Ascending aorta (tissue), 2 donors: ENCODE results near the gene GM2A. TPM values are rescaled to one million over a fixed set of nuclear protein-coding genes. Genes with fewer than 3 reads are reported as not detected.

Source experiments
- DNase-seq, 2 donors: peaks; one replicate each; pipeline ENCODE4 v3.0.0-alpha.2; 2019; ENCODE audit warnings: low spot score in 2 of 2
- H3K27ac ChIP-seq, 2 donors: fragments of 200-600 bp; sonication (generic); one replicate each; pipeline ENCODE4 v1.5.1; 2016 to 2017; ENCODE audit warnings: mild to moderate bottlenecking in 1 of 2
- H3K27me3 ChIP-seq: fragments of 200-600 bp; sonication (generic); one replicate; pipeline ENCODE4 v1.5.1; 2017
- H3K36me3 ChIP-seq, 2 donors: fragments of 200-600 bp; sonication (generic); one replicate each; pipeline ENCODE4 v1.5.1; 2016
- H3K4me1 ChIP-seq, 2 donors: fragments of 200-600 bp; sonication (generic); one replicate each; pipeline ENCODE4 v1.5.1; 2016 to 2017; ENCODE audit warnings: mild to moderate bottlenecking in 1 of 2
- H3K4me3 ChIP-seq, 2 donors: fragments of 200-600 bp; sonication (generic); one replicate each; pipeline ENCODE4 v1.5.1; 2016 to 2017; ENCODE audit warnings: mild to moderate bottlenecking in 1 of 2
- H3K9me3 ChIP-seq, 2 donors: fragments of 200-600 bp; sonication (generic); one replicate each; pipeline ENCODE4 v1.5.1; 2016
- intact Hi-C: fragments of 100-400 bp; cut with DNase I; formaldehyde crosslinking; loops from one replicate; pipeline ENCODE4 v1.15.1; 2023
- total RNA-seq: library from RNA; depleted of rRNA; stranded (reverse); fragments of >200 nt; gene quantifications from one replicate; pipeline ENCODE4 v1.1.0, GENCODE V29; 2016
- TF ChIP-seq, protein P1 (sequence below), 3 experiments: fragments of 200-600 bp in 2 of 3; fragments of 450-650 bp in 1 of 3; sonication (generic) in 2 of 3; IDR thresholded peaks; one replicate each; pipeline ENCODE4 v1.5.1; 2016 to 2019; ENCODE audit warnings: antibody characterized with exemption in 3 of 3, mild to moderate bottlenecking in 1 of 3, moderate library complexity in 1 of 3

The GM2A gene
- total RNA-seq, 1 donor from 2014 or later = 15.0 TPM

DNA sequence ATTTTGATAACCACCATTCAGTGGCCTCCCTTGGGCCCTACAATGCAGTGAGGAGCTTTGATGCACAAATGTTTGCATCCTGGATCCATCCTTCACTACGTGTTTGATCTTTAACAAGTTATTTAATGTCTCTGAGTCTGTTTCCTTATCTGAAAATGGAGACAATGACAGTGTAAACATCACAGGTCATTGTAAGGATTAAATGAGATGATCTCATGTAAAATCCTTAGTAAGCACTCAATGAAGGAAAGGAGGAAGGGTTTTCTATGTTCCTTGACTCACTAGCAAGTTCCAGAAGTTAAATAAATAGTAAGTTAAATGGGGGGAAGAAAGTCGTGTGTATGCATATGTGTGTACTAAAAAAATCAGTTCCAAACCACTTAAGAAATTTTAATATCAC lies 60.4 kb downstream of the GM2A start:
- no peak overlapping the region for H3K4me3 ChIP-seq
- no peak for DNase-seq
- no peak overlapping the region for H3K27ac ChIP-seq
- no peaks in the 10 kb centered on the region for H3K27me3 ChIP-seq
- intact Hi-C loops = no loop called here
- H3K4me1 ChIP-seq = no peaks in the 10 kb centered on the region
- no peaks in the 10 kb centered on the region for H3K36me3 ChIP-seq
- TF ChIP-seq, protein P1, sequence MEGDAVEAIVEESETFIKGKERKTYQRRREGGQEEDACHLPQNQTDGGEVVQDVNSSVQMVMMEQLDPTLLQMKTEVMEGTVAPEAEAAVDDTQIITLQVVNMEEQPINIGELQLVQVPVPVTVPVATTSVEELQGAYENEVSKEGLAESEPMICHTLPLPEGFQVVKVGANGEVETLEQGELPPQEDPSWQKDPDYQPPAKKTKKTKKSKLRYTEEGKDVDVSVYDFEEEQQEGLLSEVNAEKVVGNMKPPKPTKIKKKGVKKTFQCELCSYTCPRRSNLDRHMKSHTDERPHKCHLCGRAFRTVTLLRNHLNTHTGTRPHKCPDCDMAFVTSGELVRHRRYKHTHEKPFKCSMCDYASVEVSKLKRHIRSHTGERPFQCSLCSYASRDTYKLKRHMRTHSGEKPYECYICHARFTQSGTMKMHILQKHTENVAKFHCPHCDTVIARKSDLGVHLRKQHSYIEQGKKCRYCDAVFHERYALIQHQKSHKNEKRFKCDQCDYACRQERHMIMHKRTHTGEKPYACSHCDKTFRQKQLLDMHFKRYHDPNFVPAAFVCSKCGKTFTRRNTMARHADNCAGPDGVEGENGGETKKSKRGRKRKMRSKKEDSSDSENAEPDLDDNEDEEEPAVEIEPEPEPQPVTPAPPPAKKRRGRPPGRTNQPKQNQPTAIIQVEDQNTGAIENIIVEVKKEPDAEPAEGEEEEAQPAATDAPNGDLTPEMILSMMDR (IDR thresholded peaks at IDR 0.05) = no peak
- H3K9me3 ChIP-seq = no peaks in the 10 kb centered on the region

DNA sequence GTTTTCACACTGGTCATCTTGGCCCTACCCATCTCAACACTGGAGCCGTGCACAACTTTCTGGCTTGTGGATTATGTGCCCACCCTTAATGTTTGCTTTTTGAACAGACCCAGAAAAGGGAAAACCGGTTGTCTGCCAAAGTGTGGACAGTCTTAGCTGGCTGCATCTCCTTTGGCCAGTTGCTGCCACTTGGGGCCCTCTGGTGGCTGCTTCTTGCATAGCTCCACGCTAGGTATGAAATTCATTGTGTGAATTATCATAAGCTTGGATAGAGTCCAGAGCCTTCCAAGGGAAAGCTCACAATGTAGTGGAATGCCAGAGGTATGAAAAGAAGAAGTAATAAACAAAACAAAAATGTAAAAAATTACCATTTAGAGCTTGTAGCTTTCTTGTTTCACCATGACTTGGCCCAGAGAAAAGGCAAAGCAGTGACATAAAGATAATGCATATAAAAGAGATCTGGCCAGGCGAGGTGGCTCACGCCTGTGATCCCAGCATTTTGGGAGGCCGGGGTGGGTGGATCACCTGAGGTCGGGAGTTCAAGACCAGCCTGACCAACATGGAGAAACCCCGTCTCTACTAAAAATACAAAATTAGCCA lies 63.1 kb downstream of the GM2A start:
- peak in 1 of 2 donors; percentile 73 for DNase-seq
- H3K4me3 ChIP-seq = no peak overlapping the region
- no peaks in the 10 kb centered on the region for H3K36me3 ChIP-seq
- no peaks in the 10 kb centered on the region for H3K9me3 ChIP-seq
- H3K27me3 ChIP-seq = no peaks in the 10 kb centered on the region
- TF ChIP-seq, protein P1 (IDR thresholded peaks at IDR 0.05) = peak; percentile 43 to 71 (median 60)
- H3K4me1 ChIP-seq = no peaks in the 10 kb centered on the region
- intact Hi-C loops = no loop called here
- H3K27ac ChIP-seq = no peak overlapping the region

DNA sequence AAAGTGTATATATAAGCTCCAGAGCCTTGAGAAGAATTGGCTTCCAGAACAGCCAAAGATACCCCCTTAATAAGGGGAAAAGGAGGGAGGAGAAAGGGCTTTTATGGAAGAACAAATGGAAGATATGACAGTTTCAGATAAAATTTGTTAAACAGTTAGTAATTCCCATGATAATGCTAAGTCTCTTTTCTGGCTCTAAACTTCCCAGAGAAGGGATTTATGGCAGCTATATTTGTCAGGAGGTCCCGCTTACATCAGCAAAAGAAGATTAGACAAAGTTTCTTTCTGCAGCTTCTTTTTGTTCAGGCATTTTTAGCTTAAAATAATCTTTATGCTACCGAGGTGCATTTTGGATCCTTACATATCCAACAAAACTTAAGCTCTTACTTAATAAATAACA lies 64.9 kb downstream of the GM2A start:
- no peak overlapping the region for H3K4me3 ChIP-seq

DNA sequence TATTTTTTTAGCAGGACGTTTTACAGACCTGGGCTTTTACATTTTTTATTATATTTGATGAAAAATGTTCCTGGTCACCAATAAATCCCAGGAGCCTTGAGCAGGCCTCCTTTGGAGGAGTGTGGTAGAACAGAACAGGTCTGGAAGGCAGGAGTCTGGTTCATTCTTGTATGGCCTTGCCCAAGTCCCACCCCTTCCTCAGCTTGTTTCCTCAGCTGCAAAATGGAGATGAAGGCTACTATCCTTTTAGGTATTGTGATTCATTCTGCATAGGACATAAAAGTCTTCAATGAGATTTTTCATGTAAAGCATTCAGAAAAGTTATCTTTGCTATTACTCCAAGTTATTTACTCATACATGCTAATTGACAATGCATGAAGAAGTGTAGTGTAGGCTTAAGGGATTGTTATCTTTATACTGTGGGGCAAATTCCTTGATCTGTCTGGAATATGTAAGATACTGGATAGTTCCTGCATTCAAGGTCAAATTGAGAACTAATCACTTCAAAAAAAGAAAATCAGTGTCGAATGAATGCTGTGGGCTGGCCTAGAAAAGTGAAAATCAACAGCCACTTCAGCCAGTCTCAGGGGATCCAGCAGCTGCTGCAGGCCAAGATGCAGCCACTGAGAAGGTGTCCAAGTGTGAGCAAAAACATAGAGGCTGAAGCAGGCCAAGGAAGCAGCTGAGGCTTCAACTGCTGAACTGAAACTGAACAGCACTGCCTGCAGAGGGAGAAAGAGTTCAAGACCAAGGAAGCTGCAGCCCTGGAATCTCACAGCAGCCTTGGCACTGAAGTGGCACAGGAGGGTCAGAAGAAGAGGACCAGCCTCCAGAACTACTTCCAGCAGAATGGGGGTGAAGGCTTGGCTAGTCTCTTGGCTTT lies 66.1 kb downstream of the GM2A start:
- Histone ChIP-seq H3K9me3 (no peaks in the 10 kb centered on the region), H3K27me3 (no peaks in the 10 kb centered on the region), H3K27ac (no peak overlapping the region), H3K4me1 (no peaks in the 10 kb centered on the region), H3K36me3 (no peaks in the 10 kb centered on the region), H3K4me3 (no peak overlapping the region)
- DNase-seq = no peak
- TF ChIP-seq, protein P1 (IDR thresholded peaks at IDR 0.05) = no peak
- intact Hi-C loops = no loop called here

More for the DNA sequence above, 64.9 kb downstream of the GM2A start:
- TF ChIP-seq, protein P1 (IDR thresholded peaks at IDR 0.05) = no peak
- no peaks in the 10 kb centered on the region for H3K27me3 ChIP-seq
- no peaks in the 10 kb centered on the region for H3K9me3 ChIP-seq
- no peak for DNase-seq
- intact Hi-C loops = no loop called here
- H3K4me1 ChIP-seq = no peaks in the 10 kb centered on the region
- no peak overlapping the region for H3K27ac ChIP-seq
- H3K36me3 ChIP-seq = no peaks in the 10 kb centered on the region

Other genes starting within 250 kb of the GM2A start
- 2,056 TPM for gene GPX3, start 232.6 kb upstream of the GM2A start, total RNA-seq
- gene TNIP1, start 172.2 kb upstream of the GM2A start, total RNA-seq = 54.6 TPM
- gene ANXA6, start 95.4 kb upstream of the GM2A start, total RNA-seq = 334 TPM
- 101 TPM for gene CCDC69, start 29.1 kb upstream of the GM2A start, total RNA-seq
- gene SLC36A3, start 50.6 kb downstream of the GM2A start, total RNA-seq = not detected
- gene SLC36A2, start 94.4 kb downstream of the GM2A start, total RNA-seq = 0.75 TPM
- gene SLC36A1, start 194.4 kb downstream of the GM2A start, total RNA-seq = 19.9 TPM